Measurements from ENCODE around the gene PTPRN2. TPM values are rescaled to one million over a fixed set of nuclear protein-coding genes. Genes with fewer than 3 reads are reported as not detected.
"Not testable (repeated sequence)": the region's sequence is repeated elsewhere in the genome, so short reads cannot be mapped to it uniquely, and the experiment has no call there.

The PTPRN2 gene
- total and polyA plus RNA-seq, 4 experiments from 2014 or later: 1.7 to 2.6 (median 1.9) TPM

DNA sequence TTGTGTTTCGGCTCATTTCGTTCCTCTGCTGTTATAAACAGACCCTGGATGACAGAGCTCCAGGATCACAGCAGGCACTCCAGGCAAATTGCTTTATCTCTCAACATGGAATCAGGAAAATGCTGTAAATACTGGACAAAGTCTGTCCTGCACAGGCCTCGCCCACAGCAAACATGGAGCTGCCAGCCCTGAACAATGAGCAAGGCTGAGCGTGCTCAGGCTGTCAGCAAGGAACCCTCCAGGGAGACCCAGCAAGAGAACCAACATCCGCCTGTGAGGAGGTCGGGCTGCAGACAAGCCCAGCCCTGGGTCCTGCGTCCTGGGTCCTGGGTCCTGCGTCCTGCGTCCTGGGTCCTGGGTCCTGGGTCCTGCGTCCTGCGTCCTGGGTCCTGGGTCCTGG lies 180.8 kb downstream of the PTPRN2 start:
- POLR2A ChIA-PET (ENCODE audit: partially characterized antibody): no interaction called here
- Histone ChIP-seq H3K27ac (ENCODE audit: low read depth, low read length) (no peak overlapping the region), H3K36me3 (ENCODE audit: insufficient read depth, low read length) (no peaks in the 10 kb centered on the region), H3K4me1 (ENCODE audit: insufficient read depth, low read length) (no peaks in the 10 kb centered on the region), H3K9me3 (ENCODE audit: control insufficient read depth in 1 of 2, low read length in 2 of 2) (no peaks in the 10 kb centered on the region), H3K27me3 (ENCODE audit: insufficient read depth, low read length) (no peaks in the 10 kb centered on the region), H3K4me3 (ENCODE audit: low read length in 2 of 2) (no peak overlapping the region)
- Mint-ChIP-seq H3K4me3 (no peak overlapping the region), H3K4me1 (no peaks in the 10 kb centered on the region), H3K27ac (no peak overlapping the region), H3K9me3 (peaks cover 0 to 5% (median 0%) of the 10 kb centered on the region in 8 donors), H3K27me3 (peaks cover 0 to 2% of the 10 kb centered on the region in 2 donors), H3K36me3 (no peaks in the 10 kb centered on the region)
- CTCF ChIA-PET (ENCODE audit: partially characterized antibody): no interaction called here
- intact Hi-C loops (cut with micrococcal nuclease): no loop called here
- DNase-seq: no peak

DNA sequence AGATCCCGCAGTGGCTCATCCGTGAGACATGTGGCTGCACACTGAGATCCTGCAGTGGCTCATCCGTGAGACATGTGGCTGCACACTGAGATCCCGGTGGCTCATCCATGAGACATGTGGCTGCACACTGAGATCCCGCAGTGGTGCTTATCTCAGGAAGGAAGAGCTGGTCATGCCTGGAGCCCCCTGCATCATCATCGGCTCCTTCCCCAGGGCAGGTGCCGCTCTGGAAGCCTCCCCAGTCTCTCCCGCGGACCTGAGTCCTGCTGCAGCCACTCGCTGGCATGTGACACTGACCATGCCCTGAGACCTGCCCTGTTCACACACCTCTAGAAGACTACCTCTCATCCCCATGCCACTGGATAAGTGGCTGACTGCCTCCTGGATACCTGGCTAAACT lies 181.3 kb downstream of the PTPRN2 start:
- no peak for DNase-seq
- H3K27me3 Mint-ChIP-seq: peaks cover 0 to 4% of the 10 kb centered on the region in 2 donors
- no peak overlapping the region for H3K27ac ChIP-seq (ENCODE audit: low read depth, low read length)
- no peaks in the 10 kb centered on the region for H3K9me3 ChIP-seq (ENCODE audit: control insufficient read depth in 1 of 2, low read length in 2 of 2)
- no peak overlapping the region for H3K4me3 ChIP-seq (ENCODE audit: low read length in 2 of 2)
- ChIA-PET POLR2A (ENCODE audit: partially characterized antibody) (no interaction called here), CTCF (ENCODE audit: partially characterized antibody) (no interaction called here)
- H3K36me3 Mint-ChIP-seq: no peaks in the 10 kb centered on the region
- H3K4me1 Mint-ChIP-seq: no peaks in the 10 kb centered on the region
- no peak overlapping the region for H3K4me3 Mint-ChIP-seq
- H3K27me3 ChIP-seq (ENCODE audit: insufficient read depth, low read length): no peaks in the 10 kb centered on the region
- no peak overlapping the region for H3K27ac Mint-ChIP-seq
- intact Hi-C loops (cut with micrococcal nuclease): no loop called here
- H3K4me1 ChIP-seq (ENCODE audit: insufficient read depth, low read length): no peaks in the 10 kb centered on the region
- H3K9me3 Mint-ChIP-seq: peaks cover 0 to 5% (median 0%) of the 10 kb centered on the region in 8 donors
- no peaks in the 10 kb centered on the region for H3K36me3 ChIP-seq (ENCODE audit: insufficient read depth, low read length)

DNA sequence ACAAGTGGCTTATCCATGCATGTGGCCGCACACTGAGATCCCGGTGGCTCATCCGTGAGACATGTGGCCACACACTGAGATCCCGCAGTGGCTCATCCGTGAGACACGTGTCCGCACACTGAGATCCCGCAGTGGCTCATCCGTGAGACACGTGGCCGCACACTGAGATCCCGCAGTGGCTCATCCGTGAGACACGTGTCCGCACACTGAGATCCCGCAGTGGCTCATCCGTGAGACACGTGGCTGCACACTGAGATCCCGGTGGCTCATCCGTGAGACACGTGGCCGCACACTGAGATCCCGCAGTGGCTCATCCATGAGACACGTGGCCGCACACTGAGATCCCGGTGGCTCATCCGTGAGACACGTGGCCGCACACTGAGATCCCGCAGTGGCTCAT lies 181.9 kb downstream of the PTPRN2 start:
- H3K27me3 Mint-ChIP-seq; POLR2A ChIA-PET (ENCODE audit: partially characterized antibody); CTCF ChIA-PET (ENCODE audit: partially characterized antibody); H3K36me3 ChIP-seq (ENCODE audit: insufficient read depth, low read length); H3K9me3 ChIP-seq (ENCODE audit: control insufficient read depth in 1 of 2, low read length in 2 of 2); H3K4me3 ChIP-seq (ENCODE audit: low read length in 2 of 2); H3K4me1 Mint-ChIP-seq; H3K27ac Mint-ChIP-seq; H3K27ac ChIP-seq (ENCODE audit: low read depth, low read length); intact Hi-C loops (cut with micrococcal nuclease); DNase-seq; H3K4me3 Mint-ChIP-seq; H3K9me3 Mint-ChIP-seq; H3K4me1 ChIP-seq (ENCODE audit: insufficient read depth, low read length); H3K36me3 Mint-ChIP-seq; H3K27me3 ChIP-seq (ENCODE audit: insufficient read depth, low read length): not testable (repeated sequence)

DNA sequence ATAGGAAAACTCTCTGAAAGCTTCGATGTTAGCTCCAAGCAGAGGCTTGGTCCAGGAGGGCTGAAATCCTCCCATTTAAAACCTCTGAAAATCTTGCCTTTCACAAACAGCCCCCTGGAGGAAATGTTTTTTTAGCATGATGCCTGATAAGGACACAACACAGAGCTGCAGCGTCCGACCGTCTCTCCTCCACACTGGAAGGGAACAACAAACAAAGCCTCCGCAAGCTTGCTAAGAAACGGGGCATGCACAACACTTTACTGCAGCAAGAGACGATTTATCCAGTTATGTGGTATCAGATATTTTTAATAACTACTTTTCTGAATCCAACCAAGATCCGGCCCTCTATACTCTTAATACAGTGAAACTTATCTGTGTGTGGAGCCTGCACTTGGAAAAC lies 182.3 kb downstream of the PTPRN2 start:
- Histone ChIP-seq H3K27ac (ENCODE audit: low read depth, low read length) (no peak overlapping the region), H3K36me3 (ENCODE audit: insufficient read depth, low read length) (no peaks in the 10 kb centered on the region), H3K27me3 (ENCODE audit: insufficient read depth, low read length) (no peaks in the 10 kb centered on the region), H3K9me3 (ENCODE audit: control insufficient read depth in 1 of 2, low read length in 2 of 2) (no peaks in the 10 kb centered on the region), H3K4me1 (ENCODE audit: insufficient read depth, low read length) (no peaks in the 10 kb centered on the region), H3K4me3 (ENCODE audit: low read length in 2 of 2) (no peak overlapping the region)
- Mint-ChIP-seq H3K27me3 (peaks cover 0 to 4% of the 10 kb centered on the region in 2 donors), H3K9me3 (peaks cover 0 to under 1% (median 0%) of the 10 kb centered on the region in 8 donors), H3K4me1 (no peaks in the 10 kb centered on the region), H3K27ac (no peak overlapping the region), H3K36me3 (no peaks in the 10 kb centered on the region), H3K4me3 (no peak overlapping the region)
- ChIA-PET CTCF (ENCODE audit: partially characterized antibody) (no interaction called here), POLR2A (ENCODE audit: partially characterized antibody) (no interaction called here)
- DNase-seq: no peak
- intact Hi-C loops (cut with micrococcal nuclease): no loop called here

DNA sequence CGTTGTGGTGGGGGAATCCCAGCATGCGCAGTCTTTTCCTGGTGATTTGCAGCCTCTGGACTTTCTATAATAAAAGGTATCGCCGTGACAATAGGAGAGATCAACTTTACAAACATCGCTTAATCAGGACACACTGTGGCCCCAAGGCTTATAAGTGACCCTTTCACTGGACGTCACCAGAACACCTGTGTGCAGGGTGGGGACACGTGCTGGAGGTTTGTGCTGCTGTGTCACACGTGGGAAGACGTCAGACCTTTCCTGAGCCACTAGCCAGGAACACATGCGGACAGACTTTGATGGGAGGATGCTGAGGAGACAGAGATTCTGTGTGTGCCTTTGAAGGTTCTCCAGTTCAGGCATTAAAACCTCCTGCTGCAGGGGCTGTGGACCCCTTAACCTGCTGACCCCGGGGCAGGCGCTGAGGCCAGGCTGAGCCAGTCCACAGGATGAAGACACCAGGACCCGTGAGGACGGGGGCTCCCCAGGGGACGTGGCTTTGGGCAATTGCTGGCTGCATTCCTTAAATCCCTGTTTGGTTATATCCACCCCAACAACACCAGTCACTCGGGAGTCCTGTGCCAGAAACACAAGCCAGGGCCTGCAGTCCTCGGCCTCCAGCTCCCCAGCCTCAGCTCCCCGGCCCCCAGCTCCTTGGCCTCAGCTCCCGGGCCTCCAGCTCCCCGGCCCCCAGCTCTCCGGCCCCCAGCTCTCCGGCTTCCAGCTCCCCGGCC lies 183.4 kb downstream of the PTPRN2 start:
- H3K36me3 Mint-ChIP-seq: no peaks in the 10 kb centered on the region
- Histone ChIP-seq H3K27me3 (ENCODE audit: insufficient read depth, low read length) (no peaks in the 10 kb centered on the region), H3K27ac (ENCODE audit: low read depth, low read length) (no peak overlapping the region), H3K9me3 (ENCODE audit: control insufficient read depth in 1 of 2, low read length in 2 of 2) (no peaks in the 10 kb centered on the region), H3K36me3 (ENCODE audit: insufficient read depth, low read length) (no peaks in the 10 kb centered on the region), H3K4me3 (ENCODE audit: low read length in 2 of 2) (no peak overlapping the region), H3K4me1 (ENCODE audit: insufficient read depth, low read length) (no peaks in the 10 kb centered on the region)
- ChIA-PET POLR2A (ENCODE audit: partially characterized antibody) (no interaction called here), CTCF (ENCODE audit: partially characterized antibody) (no interaction called here)
- H3K4me3 Mint-ChIP-seq: no peak overlapping the region
- H3K27me3 Mint-ChIP-seq: peaks cover 0 to 4% of the 10 kb centered on the region in 2 donors
- DNase-seq: no peak
- H3K27ac Mint-ChIP-seq: no peak overlapping the region
- intact Hi-C loops (cut with micrococcal nuclease): no loop called here
- no peaks in the 10 kb centered on the region for H3K4me1 Mint-ChIP-seq
- H3K9me3 Mint-ChIP-seq: peaks cover 0 to 4% (median 0%) of the 10 kb centered on the region in 8 donors

DNA sequence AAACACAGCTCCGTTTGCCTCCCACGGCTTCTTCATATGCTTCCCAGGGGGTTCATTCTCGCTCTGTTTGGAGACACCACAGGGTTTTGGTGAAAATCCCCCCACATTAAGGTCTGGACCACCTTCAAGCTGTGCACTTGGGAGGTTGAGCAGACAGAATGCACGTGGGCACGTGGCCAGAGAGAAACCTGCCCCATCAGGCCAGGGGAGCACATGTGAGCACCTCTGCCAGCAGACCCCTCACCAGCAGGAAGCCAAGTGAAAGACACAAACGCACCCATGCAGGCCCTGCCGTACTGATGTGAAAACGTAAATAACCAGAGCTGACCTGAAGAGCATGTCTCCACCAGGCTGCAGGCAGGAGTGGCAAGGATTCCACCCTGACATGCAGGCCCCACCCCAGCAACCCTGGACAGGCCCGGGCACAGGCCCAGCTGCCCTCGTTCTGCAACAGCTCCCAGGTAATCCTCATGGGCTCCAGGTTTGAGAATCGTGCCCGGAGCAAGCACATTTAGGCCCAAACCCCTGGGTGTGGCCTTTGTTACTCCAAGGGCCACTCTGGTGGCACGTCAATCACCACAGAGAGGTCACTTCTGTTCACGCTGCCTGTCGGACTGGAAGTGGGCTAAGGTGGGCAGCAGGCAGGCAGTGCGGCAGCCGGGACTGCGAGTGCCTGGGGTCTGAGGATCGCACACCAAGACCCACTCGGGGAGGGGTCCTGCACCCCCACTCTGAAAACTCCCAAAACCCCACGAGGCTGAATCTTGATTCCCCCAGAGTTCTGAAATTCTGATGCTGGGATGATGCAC lies 184.4 kb downstream of the PTPRN2 start:
- ChIA-PET CTCF (ENCODE audit: partially characterized antibody) (interaction anchor here (0.8 kb wide), 1 partner anchor 30 kb away, joined by 3 read pairs; no protein-coding TSS in a partner anchor), POLR2A (ENCODE audit: partially characterized antibody) (no interaction called here)
- Histone ChIP-seq H3K4me1 (ENCODE audit: insufficient read depth, low read length) (no peaks in the 10 kb centered on the region), H3K36me3 (ENCODE audit: insufficient read depth, low read length) (no peaks in the 10 kb centered on the region), H3K27me3 (ENCODE audit: insufficient read depth, low read length) (no peaks in the 10 kb centered on the region), H3K27ac (ENCODE audit: low read depth, low read length) (no peak overlapping the region), H3K4me3 (ENCODE audit: low read length in 2 of 2) (no peak overlapping the region), H3K9me3 (ENCODE audit: control insufficient read depth in 1 of 2, low read length in 2 of 2) (no peaks in the 10 kb centered on the region)
- Mint-ChIP-seq H3K27me3 (peaks cover 0 to 4% of the 10 kb centered on the region in 2 donors), H3K27ac (no peak overlapping the region), H3K4me1 (no peaks in the 10 kb centered on the region), H3K36me3 (no peaks in the 10 kb centered on the region), H3K9me3 (peaks cover 0 to 8% (median 6%) of the 10 kb centered on the region in 8 donors), H3K4me3 (no peak overlapping the region)
- no peak for DNase-seq
- intact Hi-C loops (cut with micrococcal nuclease): no loop called here

DNA sequence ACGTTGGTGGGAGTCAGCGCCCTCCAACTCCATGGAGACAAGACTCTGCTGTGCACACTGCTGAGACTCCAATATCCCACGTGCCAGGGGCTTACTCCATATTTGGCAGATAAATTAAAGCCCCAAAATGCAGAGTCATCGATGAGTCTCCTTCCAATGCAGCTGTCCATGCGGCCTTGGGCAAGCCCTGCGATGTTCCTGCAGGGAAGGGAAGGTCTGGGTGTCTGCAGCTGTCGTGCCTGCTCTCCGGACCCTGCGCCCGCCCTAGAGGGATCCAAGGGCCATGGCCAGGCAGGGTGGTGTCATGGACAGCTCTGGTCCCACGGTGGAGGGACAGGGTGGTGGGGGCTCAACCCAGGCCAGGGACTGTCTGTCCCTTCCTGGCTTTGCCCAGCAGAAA lies 185.2 kb downstream of the PTPRN2 start:
- Mint-ChIP-seq H3K4me3 (no peak overlapping the region), H3K4me1 (no peaks in the 10 kb centered on the region), H3K9me3 (peaks cover 0 to 12% (median 7%) of the 10 kb centered on the region in 8 donors), H3K27me3 (peaks cover 0 to 4% of the 10 kb centered on the region in 2 donors), H3K27ac (no peak overlapping the region), H3K36me3 (no peaks in the 10 kb centered on the region)
- ChIA-PET CTCF (ENCODE audit: partially characterized antibody) (interaction anchor here (0.8 kb wide), 1 partner anchor 31 kb away, joined by 3 read pairs; no protein-coding TSS in a partner anchor), POLR2A (ENCODE audit: partially characterized antibody) (no interaction called here)
- H3K27me3 ChIP-seq (ENCODE audit: insufficient read depth, low read length): no peaks in the 10 kb centered on the region
- no peaks in the 10 kb centered on the region for H3K4me1 ChIP-seq (ENCODE audit: insufficient read depth, low read length)
- no peak for DNase-seq
- no peaks in the 10 kb centered on the region for H3K36me3 ChIP-seq (ENCODE audit: insufficient read depth, low read length)
- intact Hi-C loops (cut with micrococcal nuclease): no loop called here
- no peak overlapping the region for H3K27ac ChIP-seq (ENCODE audit: low read depth, low read length)
- no peaks in the 10 kb centered on the region for H3K9me3 ChIP-seq (ENCODE audit: control insufficient read depth in 1 of 2, low read length in 2 of 2)
- no peak overlapping the region for H3K4me3 ChIP-seq (ENCODE audit: low read length in 2 of 2)

All from CD4-positive, alpha-beta memory T cell (primary cell).